Mucosa of descending colon (tissue), 3 donors: Measurements from ENCODE around the gene TMEM244. TPM values are rescaled to one million over a fixed set of nuclear protein-coding genes. Genes with fewer than 3 reads are reported as not detected.

Source experiments
- ATAC-seq: fragments of 200-7000 bp; cut with Tn5 transposase; one replicate; pipeline ENCODE4 v1.9.1; 2020; ENCODE audit warnings: mild to moderate bottlenecking, moderate library complexity
- DNase-seq, 3 donors: peaks; one replicate each; pipeline ENCODE4 v3.0.0-alpha.2; 2020
- H3K36me3 ChIP-seq: fragments of 200-600 bp; one replicate; pipeline ENCODE4 v1.8.0; 2021; ENCODE audit warnings: low read depth, mild to moderate bottlenecking
- H3K4me1 ChIP-seq: fragments of 200-600 bp; one replicate; pipeline ENCODE4 v1.8.0; 2021; ENCODE audit warnings: low read depth, mild to moderate bottlenecking
- H3K4me3 ChIP-seq: fragments of 200-600 bp; one replicate; pipeline ENCODE4 v1.8.0; 2021; ENCODE audit warnings: mild to moderate bottlenecking
- H3K9me3 ChIP-seq: fragments of 200-600 bp; one replicate; pipeline ENCODE4 v1.8.0; 2021; ENCODE audit warnings: mild to moderate bottlenecking
- CTCF ChIP-seq: fragments of 200-600 bp; IDR thresholded peaks from one replicate; pipeline ENCODE4 v1.8.0; 2022; ENCODE audit warnings: antibody characterized with exemption, mild to moderate bottlenecking
- intact Hi-C, 2 donors: fragments of 100-400 bp; cut with DNase I in 1 of 2; cut with micrococcal nuclease in 1 of 2; formaldehyde crosslinking; loops; one replicate each; pipeline versions ENCODE4 v1.11.0 to v1.11.1; 2022; cut with DNase I, micrococcal nuclease
- total RNA-seq, 3 donors: library from RNA; stranded (reverse); fragmentation: NEBNext Ultra II Directional in 2 of 3; extraction: Animal tissue kit (Norgen Biotek cat#: 25700) in 2 of 3; gene quantifications; one replicate each; pipeline versions ENCODE4 v1.2.1 to v1.2.4, GENCODE V29; 2021 to 2023
- donor health status: DM: no; HTN: no; CAD: no; lungs with moderate emphysema.
- donor health status: DM: no; HTN: no; CAD: no.
- donor health status: DM: no; HTN: yes; CAD: no.

The TMEM244 gene
- total RNA-seq, 3 donors from 2014 or later, result not detected

- H3K4me3 ChIP-seq, result no peak overlapping the region
- no peak for DNase-seq
- intact Hi-C loops, result no loop called here
- no peak for ATAC-seq
- no peaks in the 10 kb centered on the region for H3K36me3 ChIP-seq
- no peak for TF ChIP-seq CTCF
- H3K4me1 ChIP-seq, result no peaks in the 10 kb centered on the region
- H3K9me3 ChIP-seq, result no peaks in the 10 kb centered on the region
These were observed 7.0 kb downstream of the TMEM244 start for GRCh38 chr6:129853996-129854711.

GRCh38 chr6:129852257-129852858, 8.8 kb downstream of the TMEM244 start:
- no peak for TF ChIP-seq CTCF
- Histone ChIP-seq H3K9me3 (no peaks in the 10 kb centered on the region), H3K36me3 (no peaks in the 10 kb centered on the region), H3K4me3 (no peak overlapping the region), H3K4me1 (no peaks in the 10 kb centered on the region)
- no peak for DNase-seq
- intact Hi-C loops, result no loop called here
- ATAC-seq, result no peak

DNA sequence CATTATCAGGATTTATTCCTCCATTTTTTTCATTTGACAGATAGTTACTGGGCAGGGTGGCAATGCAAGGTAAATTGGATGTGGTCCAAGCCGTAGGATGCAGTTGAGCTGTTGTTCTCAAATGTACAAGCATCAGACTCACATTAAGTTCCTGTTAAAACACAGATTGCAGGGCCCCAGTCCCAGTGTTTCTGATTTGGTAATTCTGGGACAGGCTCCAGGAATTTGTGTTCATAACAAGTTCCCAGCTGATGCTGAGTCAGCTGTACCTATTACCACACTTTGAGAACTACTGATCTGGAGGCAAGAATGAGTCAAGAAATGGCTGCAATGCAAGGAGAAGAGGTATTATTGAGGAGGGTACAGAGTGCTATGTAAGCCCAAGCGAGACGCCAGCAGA, 11.7 kb downstream of the TMEM244 start:
- DNase-seq (no peak), ATAC-seq (no peak)
- Histone ChIP-seq H3K4me3 (no peak overlapping the region), H3K36me3 (no peaks in the 10 kb centered on the region), H3K9me3 (no peaks in the 10 kb centered on the region), H3K4me1 (no peaks in the 10 kb centered on the region)
- intact Hi-C loops, result no loop called here
- no peak for TF ChIP-seq CTCF

DNA sequence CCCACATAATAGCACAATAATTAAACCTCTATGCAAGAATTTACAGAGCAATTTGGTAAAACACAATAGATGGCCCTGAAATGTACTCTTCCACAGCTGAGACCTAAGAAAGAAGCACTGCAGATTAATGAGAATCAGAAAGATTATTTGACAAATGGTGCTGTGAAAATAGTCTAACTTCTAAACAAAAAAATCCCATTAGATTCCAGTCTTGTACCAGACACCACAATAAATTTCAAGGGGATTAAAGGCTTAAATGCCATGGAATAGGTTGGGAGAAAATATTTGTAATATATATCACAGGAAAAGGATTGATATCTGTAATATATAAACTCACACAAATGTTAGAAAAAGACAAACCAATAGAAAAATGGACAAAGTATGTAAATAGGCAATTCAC, 14.4 kb downstream of the TMEM244 start:
- no peaks in the 10 kb centered on the region for H3K4me1 ChIP-seq
- DNase-seq (no peak), ATAC-seq (no peak)
- H3K9me3 ChIP-seq, result no peaks in the 10 kb centered on the region
- TF ChIP-seq CTCF, result no peak
- no peaks in the 10 kb centered on the region for H3K36me3 ChIP-seq
- H3K4me3 ChIP-seq, result no peak overlapping the region
- intact Hi-C loops, result no loop called here

DNA sequence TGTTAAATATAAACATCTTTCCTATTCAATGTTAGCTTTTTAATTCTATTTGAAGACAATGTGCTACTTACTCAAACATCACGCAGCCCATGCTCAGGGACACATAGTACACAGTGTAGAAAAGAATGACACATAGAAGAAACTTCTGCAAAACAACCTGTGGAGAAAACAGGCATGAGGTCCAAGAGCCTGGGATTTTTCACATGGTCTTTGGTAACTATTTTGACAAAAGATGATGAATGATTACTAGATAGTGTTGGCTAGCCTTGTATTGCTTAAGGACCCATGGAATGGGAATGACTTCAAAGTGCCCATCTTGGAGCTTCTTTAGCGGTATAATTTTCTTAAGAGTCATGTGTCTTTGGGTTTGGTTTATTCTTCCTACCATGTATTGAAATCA, 15.4 kb downstream of the TMEM244 start:
- intact Hi-C loops, result no loop called here
- Histone ChIP-seq H3K36me3 (no peaks in the 10 kb centered on the region), H3K4me3 (no peak overlapping the region), H3K4me1 (no peaks in the 10 kb centered on the region), H3K9me3 (no peaks in the 10 kb centered on the region)
- ATAC-seq (no peak), DNase-seq (no peak)
- no peak for TF ChIP-seq CTCF
